IgD-negative memory B cell (primary cell): ENCODE measurements around the gene CAMK2A. TPM values are rescaled to one million over a fixed set of nuclear protein-coding genes. Genes with fewer than 3 reads are reported as not detected.
A peak's percentile ranks its signal among the peaks of the same experiment; 100 is the strongest.

ENCODE experiments used
- H3K27ac Mint-ChIP-seq, 3 donors: one replicate each; pipeline ENCODE4 v1.8.0; 2020 to 2022; ENCODE audit warnings: mild to moderate bottlenecking in 3 of 3, mixed read lengths in 3 of 3, moderate library complexity in 1 of 3
- H3K27me3 Mint-ChIP-seq: one replicate; pipeline ENCODE4 v1.8.0; 2021; ENCODE audit warnings: mixed read lengths
- H3K36me3 Mint-ChIP-seq: one replicate; pipeline ENCODE4 v1.8.0; 2020; ENCODE audit warnings: mild to moderate bottlenecking, mixed read lengths
- H3K4me1 Mint-ChIP-seq, 3 donors: one replicate each; pipeline ENCODE4 v1.8.0; 2020 to 2022; ENCODE audit warnings: mixed read lengths in 3 of 3, mild to moderate bottlenecking in 1 of 3
- H3K4me3 Mint-ChIP-seq, 4 donors: one replicate each; pipeline ENCODE4 v1.8.0; 2020 to 2022; ENCODE audit warnings: mild to moderate bottlenecking in 4 of 4, mixed read lengths in 4 of 4, moderate library complexity in 3 of 4
- H3K9me3 Mint-ChIP-seq, 3 donors: one replicate each; pipeline ENCODE4 v1.8.0; 2020 to 2021; ENCODE audit warnings: mixed read lengths in 3 of 3, mild to moderate bottlenecking in 1 of 3
- polyA plus RNA-seq: library from polyadenylated mRNA; unstranded; fragments of 300-500 nt; fragmentation: Illumina TruSeq; gene quantifications from one replicate; pipeline ENCODE4 v1.2.3, GENCODE V29; 2021

CAMK2A gene
- polyA plus RNA-seq, 1 donor from 2014 or later, result not detected

- H3K27ac Mint-ChIP-seq, result no peak overlapping the region
- H3K9me3 Mint-ChIP-seq, result peaks cover 0 to 4% (median 1%) of the 10 kb centered on the region in 3 donors
- no peaks in the 10 kb centered on the region for H3K4me1 Mint-ChIP-seq
- H3K4me3 Mint-ChIP-seq, result no peak overlapping the region
- peaks cover 4% of the 10 kb centered on the region for H3K36me3 Mint-ChIP-seq
- H3K27me3 Mint-ChIP-seq, result peaks cover 3% of the 10 kb centered on the region
Measured at GRCh38 chr5:150321211-150321610, 31.6 kb upstream of the CAMK2A start.

- Mint-ChIP-seq H3K36me3 (peaks cover 4% of the 10 kb centered on the region), H3K4me3 (no peak overlapping the region), H3K4me1 (no peaks in the 10 kb centered on the region), H3K27ac (no peak overlapping the region), H3K9me3 (peaks cover 0 to 7% (median 1%) of the 10 kb centered on the region in 3 donors), H3K27me3 (no peaks in the 10 kb centered on the region)
Measured at GRCh38 chr5:150320044-150320613, 30.6 kb upstream of the CAMK2A start.

- no peak overlapping the region for H3K27ac Mint-ChIP-seq
- no peaks in the 10 kb centered on the region for H3K4me1 Mint-ChIP-seq
- H3K36me3 Mint-ChIP-seq, result peaks cover 4% of the 10 kb centered on the region
- H3K9me3 Mint-ChIP-seq, result peaks cover 0 to 9% (median 1%) of the 10 kb centered on the region in 3 donors
- H3K27me3 Mint-ChIP-seq, result no peaks in the 10 kb centered on the region
- no peak overlapping the region for H3K4me3 Mint-ChIP-seq
Measured at GRCh38 chr5:150319484-150319790, 29.9 kb upstream of the CAMK2A start.

- no peaks in the 10 kb centered on the region for H3K27me3 Mint-ChIP-seq
- H3K36me3 Mint-ChIP-seq, result peaks cover 4% of the 10 kb centered on the region
- no peaks in the 10 kb centered on the region for H3K4me1 Mint-ChIP-seq
- peaks cover 0 to 9% (median 1%) of the 10 kb centered on the region in 3 donors for H3K9me3 Mint-ChIP-seq
- H3K27ac Mint-ChIP-seq, result peak overlapping the region in 2 of 3 donors; percentile 11 to 30
- H3K4me3 Mint-ChIP-seq, result peak overlapping the region in 1 of 4 donors; percentile 30
Measured at GRCh38 chr5:150318613-150319483, 29.3 kb upstream of the CAMK2A start.

- Mint-ChIP-seq H3K27ac (peak overlapping the region in 1 of 3 donors; percentile 68), H3K4me3 (no peak overlapping the region), H3K36me3 (peaks cover 4% of the 10 kb centered on the region), H3K4me1 (no peaks in the 10 kb centered on the region), H3K9me3 (peaks cover 0 to 9% (median 1%) of the 10 kb centered on the region in 3 donors), H3K27me3 (peaks cover 5% of the 10 kb centered on the region)
Measured at GRCh38 chr5:150317048-150318003, 27.8 kb upstream of the CAMK2A start.

- Mint-ChIP-seq H3K9me3 (peaks cover 0 to 6% (median 0%) of the 10 kb centered on the region in 3 donors), H3K4me3 (no peak overlapping the region), H3K27ac (no peak overlapping the region), H3K27me3 (peaks cover 6% of the 10 kb centered on the region), H3K4me1 (no peaks in the 10 kb centered on the region), H3K36me3 (peaks cover 4% of the 10 kb centered on the region)
Measured at GRCh38 chr5:150316320-150316719, 26.7 kb upstream of the CAMK2A start.

- H3K27ac Mint-ChIP-seq, result no peak overlapping the region
- H3K27me3 Mint-ChIP-seq, result peaks cover 7% of the 10 kb centered on the region
- peaks cover 0 to 6% (median 0%) of the 10 kb centered on the region in 3 donors for H3K9me3 Mint-ChIP-seq
- no peak overlapping the region for H3K4me3 Mint-ChIP-seq
- no peaks in the 10 kb centered on the region for H3K4me1 Mint-ChIP-seq
- H3K36me3 Mint-ChIP-seq, result peaks cover 4% of the 10 kb centered on the region
Measured at GRCh38 chr5:150315245-150315644, 25.7 kb upstream of the CAMK2A start.

- peaks cover 0 to 6% (median 0%) of the 10 kb centered on the region in 3 donors for H3K9me3 Mint-ChIP-seq
- no peaks in the 10 kb centered on the region for H3K4me1 Mint-ChIP-seq
- peaks cover 9% of the 10 kb centered on the region for H3K27me3 Mint-ChIP-seq
- peaks cover 4% of the 10 kb centered on the region for H3K36me3 Mint-ChIP-seq
- no peak overlapping the region for H3K27ac Mint-ChIP-seq
- H3K4me3 Mint-ChIP-seq, result no peak overlapping the region
Measured at GRCh38 chr5:150313921-150314716, 24.5 kb upstream of the CAMK2A start.

GRCh38 chr5:150313501-150313900, 23.9 kb upstream of the CAMK2A start:
- Mint-ChIP-seq H3K27me3 (peaks cover 9% of the 10 kb centered on the region), H3K4me3 (no peak overlapping the region), H3K36me3 (peaks cover 2% of the 10 kb centered on the region), H3K9me3 (peaks cover 0 to 6% (median 0%) of the 10 kb centered on the region in 3 donors), H3K4me1 (no peaks in the 10 kb centered on the region), H3K27ac (no peak overlapping the region)

- H3K27me3 Mint-ChIP-seq, result peaks cover 9% of the 10 kb centered on the region
- no peak overlapping the region for H3K4me3 Mint-ChIP-seq
- H3K36me3 Mint-ChIP-seq, result no peaks in the 10 kb centered on the region
- H3K9me3 Mint-ChIP-seq, result peaks cover 0 to 6% (median 0%) of the 10 kb centered on the region in 3 donors
- no peaks in the 10 kb centered on the region for H3K4me1 Mint-ChIP-seq
- no peak overlapping the region for H3K27ac Mint-ChIP-seq
Measured at GRCh38 chr5:150312518-150312917, 22.9 kb upstream of the CAMK2A start.

- H3K4me1 Mint-ChIP-seq, result no peaks in the 10 kb centered on the region
Measured at GRCh38 chr5:150311015-150311692, 21.6 kb upstream of the CAMK2A start.

GRCh38 chr5:150310246-150310645, 20.7 kb upstream of the CAMK2A start:
- Mint-ChIP-seq H3K36me3 (no peaks in the 10 kb centered on the region), H3K27me3 (peaks cover 9% of the 10 kb centered on the region), H3K9me3 (peaks cover 0 to 4% (median 0%) of the 10 kb centered on the region in 3 donors), H3K27ac (no peak overlapping the region), H3K4me1 (no peaks in the 10 kb centered on the region), H3K4me3 (no peak overlapping the region)

More at GRCh38 chr5:150311015-150311692, 21.6 kb upstream of the CAMK2A start:
- no peak overlapping the region for H3K27ac Mint-ChIP-seq
- H3K4me3 Mint-ChIP-seq, result no peak overlapping the region
- no peaks in the 10 kb centered on the region for H3K36me3 Mint-ChIP-seq
- H3K27me3 Mint-ChIP-seq, result peaks cover 9% of the 10 kb centered on the region
- peaks cover 0 to 6% (median 0%) of the 10 kb centered on the region in 3 donors for H3K9me3 Mint-ChIP-seq

- H3K4me1 Mint-ChIP-seq, result no peaks in the 10 kb centered on the region
- no peak overlapping the region for H3K4me3 Mint-ChIP-seq
- H3K36me3 Mint-ChIP-seq, result no peaks in the 10 kb centered on the region
- peaks cover 0 to under 1% (median 0%) of the 10 kb centered on the region in 3 donors for H3K9me3 Mint-ChIP-seq
- peaks cover 9% of the 10 kb centered on the region for H3K27me3 Mint-ChIP-seq
- no peak overlapping the region for H3K27ac Mint-ChIP-seq
Measured at GRCh38 chr5:150309886-150310239, 20.3 kb upstream of the CAMK2A start.
